Thyroid gland (tissue), 4 donors: Measurements from ENCODE around the gene FAM13C.

Experiments
- CTCF ChIP-seq, 6 experiments: fragments of 200-600 bp in 3 of 6; fragments of 450-650 bp in 3 of 6; sonication (generic) in 3 of 6; IDR thresholded peaks; one replicate each; pipeline ENCODE4 v1.5.1; 2016 to 2019; ENCODE audit warnings: antibody characterized with exemption in 6 of 6, mild to moderate bottlenecking in 2 of 6, inconsistent platforms in 1 of 6, moderate library complexity in 1 of 6
- POLR2A ChIP-seq, 2 donors: fragments of 450-650 bp; IDR thresholded peaks; one replicate each; pipeline ENCODE4 v1.6.1; 2017; ENCODE audit warnings: antibody characterized with exemption in 2 of 2, mild to moderate bottlenecking in 2 of 2, moderate library complexity in 1 of 2

GRCh38 chr10:59340285-59340684 is 22.1 kb downstream of the FAM13C start:
- TF ChIP-seq CTCF (IDR thresholded peaks at IDR 0.05) (no peak), POLR2A (IDR thresholded peaks at IDR 0.05) (no peak)
